Osteocyte (in vitro differentiated cells): ENCODE data around the gene DTWD2. TPM values are rescaled to one million over a fixed set of nuclear protein-coding genes. Genes with fewer than 3 reads are reported as not detected.

Experiments
- DNase-seq: peaks from one replicate; pipeline ENCODE4 v3.0.0; 2021; ENCODE audit warnings: mixed read lengths; ENCODE audit not compliant: unreplicated experiment; ENCODE audit errors: extremely low spot score
- H3K27ac Mint-ChIP-seq: one replicate; pipeline ENCODE4 v1.8.0; 2021; ENCODE audit warnings: mild to moderate bottlenecking, mixed read lengths; ENCODE audit not compliant: unreplicated experiment
- H3K27me3 Mint-ChIP-seq: one replicate; pipeline ENCODE4 v1.8.0; 2021; ENCODE audit warnings: mixed read lengths; ENCODE audit not compliant: unreplicated experiment
- H3K36me3 Mint-ChIP-seq: one replicate; pipeline ENCODE4 v1.8.0; 2021; ENCODE audit warnings: mixed read lengths; ENCODE audit not compliant: unreplicated experiment
- H3K4me1 Mint-ChIP-seq: one replicate; pipeline ENCODE4 v1.8.0; 2021; ENCODE audit warnings: mixed read lengths; ENCODE audit not compliant: unreplicated experiment
- H3K4me3 Mint-ChIP-seq: one replicate; pipeline ENCODE4 v1.8.0; 2021; ENCODE audit warnings: mild to moderate bottlenecking, moderate library complexity, mixed read lengths; ENCODE audit not compliant: unreplicated experiment
- H3K9me3 Mint-ChIP-seq: one replicate; pipeline ENCODE4 v1.8.0; 2021; ENCODE audit warnings: mixed read lengths; ENCODE audit not compliant: unreplicated experiment
- total RNA-seq: library from RNA; stranded (reverse); gene quantifications from 2 replicates; pipeline ENCODE4 v1.2.1, GENCODE V29; 2021
- TF ChIP-seq, protein P1 (sequence below): fragments of 200-600 bp; sonication (generic); IDR thresholded peaks from 2 replicates; pipeline ENCODE4 v1.5.0; 2021; ENCODE audit warnings: antibody characterized with exemption, mild to moderate bottlenecking, moderate library complexity

DTWD2 gene
- total RNA-seq, 1 donor from 2014 or later: 5.8 TPM

DNA sequence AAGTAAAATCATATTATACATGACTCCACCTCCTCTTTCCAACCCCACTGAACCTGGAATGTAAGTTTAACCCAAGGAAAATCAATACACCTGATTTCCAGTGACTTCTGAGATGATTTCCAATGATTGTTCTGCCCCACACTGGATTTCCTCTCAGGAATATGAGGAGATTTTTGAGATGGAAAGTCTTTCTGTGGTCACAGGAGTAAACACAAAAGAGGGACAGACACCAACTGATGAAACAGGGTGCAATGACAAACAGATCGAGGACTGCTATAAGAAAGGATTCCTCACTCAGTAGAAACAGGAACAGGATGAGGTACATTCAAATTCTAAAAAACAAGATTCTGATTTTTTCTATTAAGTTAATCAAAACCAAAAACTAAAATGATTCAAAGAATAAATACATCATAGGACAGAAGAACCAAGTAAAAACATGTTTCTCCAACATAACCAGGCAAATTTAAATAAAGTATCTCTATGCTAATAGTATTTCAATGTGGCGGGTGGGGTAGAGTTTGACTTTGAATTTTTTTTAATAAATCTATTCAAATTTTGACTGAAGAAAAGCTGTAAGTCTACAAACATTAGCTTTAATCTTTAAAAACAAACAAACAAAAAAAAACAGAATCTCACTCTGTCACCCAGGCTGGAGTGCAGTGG, 42.1 kb downstream of the DTWD2 start:
- H3K36me3 Mint-ChIP-seq: no peaks in the 10 kb centered on the region
- H3K4me3 Mint-ChIP-seq: no peak overlapping the region
- TF ChIP-seq, protein P1, sequence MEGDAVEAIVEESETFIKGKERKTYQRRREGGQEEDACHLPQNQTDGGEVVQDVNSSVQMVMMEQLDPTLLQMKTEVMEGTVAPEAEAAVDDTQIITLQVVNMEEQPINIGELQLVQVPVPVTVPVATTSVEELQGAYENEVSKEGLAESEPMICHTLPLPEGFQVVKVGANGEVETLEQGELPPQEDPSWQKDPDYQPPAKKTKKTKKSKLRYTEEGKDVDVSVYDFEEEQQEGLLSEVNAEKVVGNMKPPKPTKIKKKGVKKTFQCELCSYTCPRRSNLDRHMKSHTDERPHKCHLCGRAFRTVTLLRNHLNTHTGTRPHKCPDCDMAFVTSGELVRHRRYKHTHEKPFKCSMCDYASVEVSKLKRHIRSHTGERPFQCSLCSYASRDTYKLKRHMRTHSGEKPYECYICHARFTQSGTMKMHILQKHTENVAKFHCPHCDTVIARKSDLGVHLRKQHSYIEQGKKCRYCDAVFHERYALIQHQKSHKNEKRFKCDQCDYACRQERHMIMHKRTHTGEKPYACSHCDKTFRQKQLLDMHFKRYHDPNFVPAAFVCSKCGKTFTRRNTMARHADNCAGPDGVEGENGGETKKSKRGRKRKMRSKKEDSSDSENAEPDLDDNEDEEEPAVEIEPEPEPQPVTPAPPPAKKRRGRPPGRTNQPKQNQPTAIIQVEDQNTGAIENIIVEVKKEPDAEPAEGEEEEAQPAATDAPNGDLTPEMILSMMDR: no peak
- H3K27ac Mint-ChIP-seq: no peak overlapping the region
- no peaks in the 10 kb centered on the region for H3K27me3 Mint-ChIP-seq
- H3K4me1 Mint-ChIP-seq: no peaks in the 10 kb centered on the region
- DNase-seq: no peak
- no peaks in the 10 kb centered on the region for H3K9me3 Mint-ChIP-seq

DNA sequence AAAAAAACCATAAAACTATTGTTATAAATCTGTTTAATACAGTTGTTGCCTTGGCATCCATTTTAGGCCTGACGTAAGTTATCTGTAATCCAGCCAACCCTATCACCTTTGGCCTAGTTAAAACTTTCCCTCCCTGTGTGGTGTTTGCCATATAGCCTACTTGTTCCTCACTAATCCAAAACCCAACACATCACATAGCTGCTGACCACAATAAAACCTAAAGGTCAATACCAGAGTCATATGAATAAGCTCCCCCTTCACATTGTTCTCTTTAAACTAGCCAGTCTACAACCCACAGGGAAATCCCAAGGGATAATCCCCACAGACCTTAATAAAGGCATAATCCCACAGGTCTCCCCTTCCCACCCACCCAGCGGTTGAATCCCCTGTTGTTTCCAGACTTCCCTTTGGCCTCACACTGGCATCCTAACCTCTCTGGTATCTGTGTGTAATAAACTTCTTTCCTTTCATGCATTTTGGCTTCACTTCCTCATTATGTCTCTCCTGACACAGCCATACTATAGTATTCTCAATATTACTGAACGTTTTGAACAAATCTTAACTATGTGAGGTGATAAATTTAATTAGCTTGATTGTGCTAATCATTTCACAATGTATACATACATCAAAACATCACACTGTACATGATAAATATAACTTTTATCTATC, 50.8 kb downstream of the DTWD2 start:
- Mint-ChIP-seq H3K36me3 (no peaks in the 10 kb centered on the region), H3K27ac (no peak overlapping the region), H3K27me3 (no peaks in the 10 kb centered on the region), H3K4me3 (no peak overlapping the region), H3K4me1 (no peaks in the 10 kb centered on the region), H3K9me3 (no peaks in the 10 kb centered on the region)
- DNase-seq: no peak
- TF ChIP-seq, protein P1: no peak

DNA sequence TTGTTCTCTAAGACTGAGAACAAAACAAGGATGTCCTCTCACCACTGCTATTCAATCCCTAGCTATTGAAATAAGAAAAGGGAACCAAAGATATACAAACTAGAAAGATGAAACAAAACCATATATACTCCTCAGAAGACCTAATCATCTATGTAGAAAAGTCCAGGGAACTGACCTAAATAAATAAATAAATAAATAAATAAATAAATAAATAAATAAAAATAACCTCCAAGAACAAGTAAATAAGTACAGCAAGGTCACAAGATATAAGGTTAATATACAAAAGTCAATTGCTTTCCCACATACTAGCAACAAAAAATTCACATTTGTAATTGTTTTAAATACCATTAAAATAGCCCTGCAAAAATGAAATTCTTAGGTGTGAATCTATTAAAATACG, 54.6 kb downstream of the DTWD2 start:
- peaks cover 9% of the 10 kb centered on the region for H3K9me3 Mint-ChIP-seq
- no peak overlapping the region for H3K27ac Mint-ChIP-seq
- DNase-seq: no peak
- H3K4me3 Mint-ChIP-seq: no peak overlapping the region
- TF ChIP-seq, protein P1: no peak
- no peaks in the 10 kb centered on the region for H3K36me3 Mint-ChIP-seq
- no peaks in the 10 kb centered on the region for H3K27me3 Mint-ChIP-seq
- peaks cover 2% of the 10 kb centered on the region for H3K4me1 Mint-ChIP-seq

- DNase-seq: no peak
- no peak overlapping the region for H3K27ac Mint-ChIP-seq
- TF ChIP-seq, protein P1: no peak
- no peaks in the 10 kb centered on the region for H3K27me3 Mint-ChIP-seq
- H3K36me3 Mint-ChIP-seq: no peaks in the 10 kb centered on the region
- H3K9me3 Mint-ChIP-seq: peaks cover 9% of the 10 kb centered on the region
- no peak overlapping the region for H3K4me3 Mint-ChIP-seq
- peaks cover 2% of the 10 kb centered on the region for H3K4me1 Mint-ChIP-seq
These were observed 56.8 kb downstream of the DTWD2 start for GRCh38 chr5:118931564-118931963.

GRCh38 chr5:118924006-118924389, 64.3 kb downstream of the DTWD2 start:
- H3K27ac Mint-ChIP-seq: no peak overlapping the region
- H3K4me1 Mint-ChIP-seq: no peaks in the 10 kb centered on the region
- no peak for DNase-seq
- no peaks in the 10 kb centered on the region for H3K36me3 Mint-ChIP-seq
- H3K4me3 Mint-ChIP-seq: no peak overlapping the region
- no peaks in the 10 kb centered on the region for H3K27me3 Mint-ChIP-seq
- H3K9me3 Mint-ChIP-seq: no peaks in the 10 kb centered on the region
- TF ChIP-seq, protein P1: no peak
